ENCODE data around the gene HS1BP3. TPM values are rescaled to one million over a fixed set of nuclear protein-coding genes. Genes with fewer than 3 reads are reported as not detected.

The HS1BP3 gene
- total RNA-seq, 1 donor from 2014 or later = 22.1 TPM

- Mint-ChIP-seq H3K4me1 (ENCODE audit: unreplicated experiment) (peaks cover 34% of the 10 kb centered on the region), H3K4me3 (no peak overlapping the region), H3K27me3 (no peaks in the 10 kb centered on the region), H3K27ac (peak overlapping the region; percentile 41), H3K9me3 (no peaks in the 10 kb centered on the region), H3K36me3 (peaks cover 6% of the 10 kb centered on the region)
- no peak for DNase-seq (ENCODE audit: extremely low spot score, unreplicated experiment)
- no peak for TF ChIP-seq CTCF (conservative IDR thresholded peaks at IDR 0.05)
Observed at GRCh38 chr2:20622731-20623130, 28.2 kb downstream of the HS1BP3 start.

GRCh38 chr2:20622296-20622686, 28.6 kb downstream of the HS1BP3 start:
- no peak for DNase-seq (ENCODE audit: extremely low spot score, unreplicated experiment)
- H3K9me3 Mint-ChIP-seq = no peaks in the 10 kb centered on the region
- H3K36me3 Mint-ChIP-seq = peaks cover 6% of the 10 kb centered on the region

GRCh38 chr2:20621366-20622295, 29.3 kb downstream of the HS1BP3 start:
- no peaks in the 10 kb centered on the region for H3K27me3 Mint-ChIP-seq
- peaks cover 6% of the 10 kb centered on the region for H3K36me3 Mint-ChIP-seq
- H3K4me3 Mint-ChIP-seq = no peak overlapping the region
- DNase-seq (ENCODE audit: extremely low spot score, unreplicated experiment) = no peak
- H3K9me3 Mint-ChIP-seq = no peaks in the 10 kb centered on the region
- no peak for TF ChIP-seq CTCF (conservative IDR thresholded peaks at IDR 0.05)
- peak overlapping the region; percentile 87 for H3K27ac Mint-ChIP-seq
- H3K4me1 Mint-ChIP-seq (ENCODE audit: unreplicated experiment) = peaks cover 32% of the 10 kb centered on the region

More at GRCh38 chr2:20622296-20622686, 28.6 kb downstream of the HS1BP3 start:
- H3K27me3 Mint-ChIP-seq = no peaks in the 10 kb centered on the region
- no peak overlapping the region for H3K27ac Mint-ChIP-seq
- no peak overlapping the region for H3K4me3 Mint-ChIP-seq
- H3K4me1 Mint-ChIP-seq (ENCODE audit: unreplicated experiment) = peaks cover 34% of the 10 kb centered on the region
- TF ChIP-seq CTCF (conservative IDR thresholded peaks at IDR 0.05) = no peak

- DNase-seq (ENCODE audit: extremely low spot score, unreplicated experiment) = no peak
- Mint-ChIP-seq H3K36me3 (peaks cover 6% of the 10 kb centered on the region), H3K4me1 (ENCODE audit: unreplicated experiment) (peaks cover 24% of the 10 kb centered on the region), H3K9me3 (no peaks in the 10 kb centered on the region), H3K27ac (peak overlapping the region; percentile 87), H3K4me3 (peak overlapping the region; percentile 66), H3K27me3 (no peaks in the 10 kb centered on the region)
- no peak for TF ChIP-seq CTCF (conservative IDR thresholded peaks at IDR 0.05)
Observed at GRCh38 chr2:20620696-20621365, 30.1 kb downstream of the HS1BP3 start.

- DNase-seq (ENCODE audit: extremely low spot score, unreplicated experiment) = no peak
- Mint-ChIP-seq H3K27me3 (no peaks in the 10 kb centered on the region), H3K4me3 (no peak overlapping the region), H3K27ac (peak overlapping the region; percentile 87), H3K9me3 (no peaks in the 10 kb centered on the region), H3K36me3 (peaks cover 6% of the 10 kb centered on the region), H3K4me1 (ENCODE audit: unreplicated experiment) (peaks cover 22% of the 10 kb centered on the region)
- TF ChIP-seq CTCF (conservative IDR thresholded peaks at IDR 0.05) = no peak
Observed at GRCh38 chr2:20620271-20620681, 30.6 kb downstream of the HS1BP3 start.

Measured in type B pancreatic cell (in vitro differentiated cells).